ENCODE data around the gene TMED7.

TMED7 gene

DNA sequence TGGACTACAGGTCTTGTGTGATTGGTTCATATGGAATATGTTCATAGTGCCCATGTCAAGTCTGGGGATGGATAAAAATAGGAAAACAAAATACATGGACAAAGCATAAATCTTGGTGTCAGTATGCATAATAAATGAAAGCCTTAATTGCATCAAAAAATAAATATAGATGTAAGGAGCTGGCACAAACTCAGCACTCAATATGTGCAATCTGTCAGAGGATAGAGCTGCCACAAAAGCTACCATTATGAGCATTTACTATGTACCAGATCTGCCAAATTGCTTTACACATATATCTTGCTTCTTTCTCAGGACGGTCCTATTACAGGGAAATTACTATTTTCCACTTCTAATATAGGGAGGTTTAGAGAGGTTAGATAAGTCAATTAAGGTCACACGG, 18.2 kb upstream of the TMED7 start:
- no peak for DNase-seq (ENCODE audit: extremely low spot score)
- TF ChIP-seq, protein P1, sequence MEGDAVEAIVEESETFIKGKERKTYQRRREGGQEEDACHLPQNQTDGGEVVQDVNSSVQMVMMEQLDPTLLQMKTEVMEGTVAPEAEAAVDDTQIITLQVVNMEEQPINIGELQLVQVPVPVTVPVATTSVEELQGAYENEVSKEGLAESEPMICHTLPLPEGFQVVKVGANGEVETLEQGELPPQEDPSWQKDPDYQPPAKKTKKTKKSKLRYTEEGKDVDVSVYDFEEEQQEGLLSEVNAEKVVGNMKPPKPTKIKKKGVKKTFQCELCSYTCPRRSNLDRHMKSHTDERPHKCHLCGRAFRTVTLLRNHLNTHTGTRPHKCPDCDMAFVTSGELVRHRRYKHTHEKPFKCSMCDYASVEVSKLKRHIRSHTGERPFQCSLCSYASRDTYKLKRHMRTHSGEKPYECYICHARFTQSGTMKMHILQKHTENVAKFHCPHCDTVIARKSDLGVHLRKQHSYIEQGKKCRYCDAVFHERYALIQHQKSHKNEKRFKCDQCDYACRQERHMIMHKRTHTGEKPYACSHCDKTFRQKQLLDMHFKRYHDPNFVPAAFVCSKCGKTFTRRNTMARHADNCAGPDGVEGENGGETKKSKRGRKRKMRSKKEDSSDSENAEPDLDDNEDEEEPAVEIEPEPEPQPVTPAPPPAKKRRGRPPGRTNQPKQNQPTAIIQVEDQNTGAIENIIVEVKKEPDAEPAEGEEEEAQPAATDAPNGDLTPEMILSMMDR (IDR thresholded peaks at IDR 0.05; ENCODE audit: control extremely low read depth, extremely low read depth, low read depth, missing control alignments): no peak
- POLR2A ChIA-PET: no interaction called here
- CTCF ChIA-PET: interaction anchor here (1.2 kb wide), 1 partner anchor 10 kb away, joined by 3 read pairs; no protein-coding TSS in a partner anchor

DNA sequence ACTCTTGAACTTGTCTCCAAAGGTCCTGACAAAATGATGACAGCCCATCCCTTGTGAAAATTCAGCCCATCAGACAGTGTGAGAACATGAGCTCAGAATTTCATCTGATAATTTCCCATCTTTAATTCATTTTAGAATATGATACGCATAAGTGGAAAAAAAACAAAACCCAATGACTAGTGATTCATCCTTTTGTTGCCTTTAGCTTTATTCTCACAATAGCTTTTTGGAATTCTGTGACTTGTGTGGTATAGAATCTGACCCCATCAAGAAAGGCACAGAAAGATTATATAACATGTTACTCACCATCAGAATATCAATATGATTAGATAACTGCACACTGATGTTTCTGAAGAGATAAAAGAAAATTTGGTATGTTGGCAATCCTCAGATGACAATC, 16.1 kb upstream of the TMED7 start:
- ChIA-PET CTCF (interaction anchor here (1.5 kb wide), 1 partner anchor 12 kb away, joined by 3 read pairs; no protein-coding TSS in a partner anchor), POLR2A (no interaction called here)
- TF ChIP-seq, protein P1 (IDR thresholded peaks at IDR 0.05; ENCODE audit: control extremely low read depth, extremely low read depth, low read depth, missing control alignments): no peak
- DNase-seq (ENCODE audit: extremely low spot score): no peak

DNA sequence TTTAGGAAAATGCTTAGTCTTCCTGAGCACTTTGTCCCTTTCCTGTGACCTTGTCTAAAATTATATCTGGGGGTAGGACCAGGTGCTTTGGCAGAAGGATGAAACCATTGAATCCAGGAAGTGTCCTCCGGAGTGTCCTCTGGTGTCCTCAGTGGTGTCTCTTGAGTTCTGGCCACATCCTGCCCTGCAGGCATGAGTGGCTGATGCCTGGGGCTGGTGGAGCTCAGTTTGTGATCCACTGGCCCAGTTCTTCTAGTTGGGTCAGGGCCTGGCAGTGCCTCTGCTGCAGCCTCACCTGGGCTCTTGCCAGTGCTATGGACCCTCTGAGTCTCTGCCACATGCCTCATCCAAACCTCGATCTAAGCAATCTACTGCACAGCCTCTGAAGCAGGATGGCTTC, 14.4 kb upstream of the TMED7 start:
- TF ChIP-seq, protein P1 (IDR thresholded peaks at IDR 0.05; ENCODE audit: control extremely low read depth, extremely low read depth, low read depth, missing control alignments): no peak
- ChIA-PET CTCF (interaction anchor here (1.3 kb wide), 1 partner anchor 132 kb away, joined by 3 read pairs; no protein-coding TSS in a partner anchor), POLR2A (no interaction called here)

DNA sequence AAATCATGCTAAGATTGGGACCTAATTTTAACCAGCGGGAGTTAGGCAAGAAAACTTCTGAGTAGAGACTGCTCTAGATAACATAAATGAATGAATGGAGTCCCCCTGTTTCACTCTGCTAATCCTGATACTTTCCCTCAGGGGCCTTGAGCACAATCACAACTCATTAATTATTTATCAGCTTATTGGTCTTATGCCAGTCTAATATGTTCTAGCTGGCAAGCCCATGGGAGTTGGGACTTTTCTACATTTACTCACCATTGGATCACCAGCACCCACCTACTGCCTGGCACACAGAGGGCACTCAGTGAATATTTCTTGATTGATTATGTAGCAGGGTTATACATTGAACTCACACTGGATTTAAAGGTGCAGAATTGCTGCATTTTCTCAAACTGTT, 13.5 kb upstream of the TMED7 start:
- CTCF ChIA-PET: interaction anchor here (1.3 kb wide), 1 partner anchor 133 kb away, joined by 3 read pairs; no protein-coding TSS in a partner anchor
- POLR2A ChIA-PET: no interaction called here

More for the DNA sequence above, 14.4 kb upstream of the TMED7 start:
- DNase-seq (ENCODE audit: extremely low spot score): no peak

DNA sequence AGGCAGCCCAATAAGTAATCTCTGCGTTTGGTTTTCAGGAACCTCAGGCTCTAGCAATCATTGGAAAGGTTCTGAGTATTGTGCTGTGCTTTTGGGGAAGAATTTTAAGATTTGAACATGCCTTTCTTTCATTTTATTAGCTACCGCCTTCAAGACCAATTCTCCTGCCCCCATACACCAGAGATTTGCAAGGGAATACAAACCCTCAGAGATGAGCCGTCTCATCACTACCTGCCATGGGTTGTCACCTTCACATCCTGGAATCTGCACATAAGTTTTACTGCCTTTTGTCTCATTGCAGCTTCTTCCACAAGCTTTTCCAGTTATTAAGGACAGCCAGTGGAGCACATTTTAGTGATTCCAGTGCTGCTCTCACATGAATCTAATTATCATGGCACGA, 11.7 kb upstream of the TMED7 start:
- ChIA-PET CTCF (interaction anchor here (2.3 kb wide), 1 partner anchor 394 kb away, joined by 7 read pairs; no protein-coding TSS in a partner anchor), POLR2A (no interaction called here)
- TF ChIP-seq, protein P1 (IDR thresholded peaks at IDR 0.05; ENCODE audit: control extremely low read depth, extremely low read depth, low read depth, missing control alignments): no peak
- no peak for DNase-seq (ENCODE audit: extremely low spot score)

More for the DNA sequence above, 13.5 kb upstream of the TMED7 start:
- TF ChIP-seq, protein P1 (IDR thresholded peaks at IDR 0.05; ENCODE audit: control extremely low read depth, extremely low read depth, low read depth, missing control alignments): no peak
- DNase-seq (ENCODE audit: extremely low spot score): no peak

DNA sequence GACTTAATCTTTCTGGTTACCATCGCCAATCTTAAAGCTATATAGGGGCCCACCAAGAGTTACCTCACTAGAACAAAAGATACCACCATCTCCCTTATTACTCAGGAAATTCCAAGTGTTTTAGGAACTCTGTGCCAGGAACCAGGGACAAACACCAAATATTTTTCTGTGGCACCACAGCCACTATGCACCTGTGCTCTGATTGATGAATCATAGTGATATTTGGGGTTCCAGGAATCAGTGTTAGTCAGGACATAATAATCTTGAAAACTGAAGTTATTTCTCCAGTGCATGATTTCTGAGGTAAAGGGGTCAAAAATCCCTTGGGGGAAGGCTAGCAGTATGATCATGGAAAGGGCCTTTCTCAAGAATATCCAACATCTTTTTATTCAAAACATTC, 10.2 kb upstream of the TMED7 start:
- TF ChIP-seq, protein P1 (IDR thresholded peaks at IDR 0.05; ENCODE audit: control extremely low read depth, extremely low read depth, low read depth, missing control alignments): no peak
- CTCF ChIA-PET: interaction anchor here (0.9 to 3.6 kb wide), 11 partner anchors 11 to 443 kb away, joined by 3 to 27 read pairs (median 7); partner anchors contain the start of genes ATG12, PGGT1B and TMED7
- no peak for DNase-seq (ENCODE audit: extremely low spot score)
- POLR2A ChIA-PET: no interaction called here
